IPS-11a (cell line): Measurements from ENCODE around the gene TMEM114.

Experiments used
- H3K4me3 ChIP-seq: one replicate; pipeline ENCODE4 v1.5.1; 2013; ENCODE audit warnings: low read depth, low read length, control low read depth

The TMEM114 gene

GRCh38 chr16:8551388-8552332 is 38.7 kb downstream of the TMEM114 start:
- H3K4me3 ChIP-seq, result no peak overlapping the region

- no peak overlapping the region for H3K4me3 ChIP-seq
Measured at GRCh38 chr16:8550728-8551387, 39.5 kb downstream of the TMEM114 start.

GRCh38 chr16:8549843-8550412 is 40.4 kb downstream of the TMEM114 start:
- no peak overlapping the region for H3K4me3 ChIP-seq

- H3K4me3 ChIP-seq, result no peak overlapping the region
Measured at GRCh38 chr16:8548166-8548565, 42.1 kb downstream of the TMEM114 start.

GRCh38 chr16:8547762-8548161 is 42.5 kb downstream of the TMEM114 start:
- H3K4me3 ChIP-seq, result no peak overlapping the region

GRCh38 chr16:8544406-8544805 is 45.9 kb downstream of the TMEM114 start:
- H3K4me3 ChIP-seq, result no peak overlapping the region

- H3K4me3 ChIP-seq, result no peak overlapping the region
Measured at GRCh38 chr16:8543258-8543657, 47.1 kb downstream of the TMEM114 start.

- no peak overlapping the region for H3K4me3 ChIP-seq
Measured at GRCh38 chr16:8542393-8542792, 47.9 kb downstream of the TMEM114 start.

GRCh38 chr16:8541868-8542267 is 48.4 kb downstream of the TMEM114 start:
- H3K4me3 ChIP-seq, result no peak overlapping the region

- no peak overlapping the region for H3K4me3 ChIP-seq
Measured at GRCh38 chr16:8537691-8538342, 52.5 kb downstream of the TMEM114 start.

GRCh38 chr16:8533509-8533908 is 56.8 kb downstream of the TMEM114 start:
- no peak overlapping the region for H3K4me3 ChIP-seq

- H3K4me3 ChIP-seq, result no peak overlapping the region
Measured at GRCh38 chr16:8530752-8531384, 59.4 kb downstream of the TMEM114 start.

GRCh38 chr16:8528471-8528870 is 61.8 kb downstream of the TMEM114 start:
- H3K4me3 ChIP-seq, result no peak overlapping the region

GRCh38 chr16:8523932-8524331 is 66.4 kb downstream of the TMEM114 start:
- H3K4me3 ChIP-seq, result no peak overlapping the region

- H3K4me3 ChIP-seq, result no peak overlapping the region
Measured at GRCh38 chr16:8522757-8523156, 67.6 kb downstream of the TMEM114 start.

- no peak overlapping the region for H3K4me3 ChIP-seq
Measured at GRCh38 chr16:8519643-8520042, 70.7 kb downstream of the TMEM114 start.
